Endothelial cell of umbilical vein (primary cell): ENCODE results near the gene CACNA1C. TPM values are rescaled to one million over a fixed set of nuclear protein-coding genes. Genes with fewer than 3 reads are reported as not detected.

Experiments used
- BruUV-seq: library from RNA; stranded (reverse); fragments of 400-500 nt; replicated peaks from 2 replicates; lab custom pipeline; 2021; lab: Mats Ljungman, UMichigan
- CTCF ChIA-PET: fragments of 300-600, 350-600 bp; sonication (Branson Sonifier 250); formaldehyde crosslinking; loops from one replicate; lab custom pipeline; 2021; ENCODE audit warnings: antibody characterized with exemption, inconsistent platforms; lab: Charles Lee
- POLR2A ChIA-PET: fragments of 300-600, 350-600 bp; sonication (Branson Sonifier 250); formaldehyde crosslinking; loops from one replicate; lab custom pipeline; 2021; ENCODE audit warnings: antibody characterized with exemption, inconsistent platforms; lab: Charles Lee
- DNase-seq: peaks from one replicate; pipeline ENCODE4 v3.0.0-alpha.2; 2011; ENCODE audit warnings: low read depth, low spot score
- FAIRE-seq: peaks from 2 replicates; lab custom pipeline; 2011; peaks lifted over from hg19 to GRCh38; lab: Jason Lieb, UNC
- H2AFZ ChIP-seq: 2 replicates; pipeline ENCODE4 v1.6.0; 2012; ENCODE audit warnings: low read depth, low read length, control low read depth, inconsistent platforms
- H3K27ac ChIP-seq: 2 replicates; pipeline ENCODE4 v1.5.1; 2011; ENCODE audit warnings: low read depth, mild to moderate bottlenecking, control low read depth, low read length, moderate library complexity; ENCODE audit not compliant: insufficient read depth
- H3K27me3 ChIP-seq, 2 experiments: 2 replicates each; pipeline versions ENCODE4 v1.6.0 to v1.6.1; 2011; ENCODE audit warnings: low read length in 2 of 2, mixed read lengths in 1 of 2; ENCODE audit not compliant: control insufficient read depth in 2 of 2, insufficient read depth in 2 of 2
- H3K36me3 ChIP-seq, 2 experiments: 2 replicates in 1 of 2; 3 replicates in 1 of 2; pipeline ENCODE4 v1.5.1; 2011; ENCODE audit warnings: low read length in 2 of 2, mild to moderate bottlenecking in 1 of 2, moderate library complexity in 1 of 2; ENCODE audit not compliant: control insufficient read depth in 2 of 2, insufficient read depth in 2 of 2; ENCODE audit errors: extremely low read depth in 1 of 2
- H3K4me1 ChIP-seq: 3 replicates; pipeline ENCODE4 v1.5.1; 2011; ENCODE audit warnings: mild to moderate bottlenecking, low read length; ENCODE audit not compliant: control insufficient read depth, insufficient read depth; ENCODE audit errors: extremely low read depth
- H3K4me2 ChIP-seq: 2 replicates; pipeline ENCODE4 v1.6.1; 2011; ENCODE audit warnings: low read length, control low read depth, mixed read lengths; ENCODE audit not compliant: insufficient read depth
- H3K4me3 ChIP-seq, 3 experiments: fragments of 200-600 bp in 1 of 3; sonication (generic), shearing (Covaris generic) in 1 of 3; replicated peaks in 1 of 3; 2 replicates each; pipeline ENCODE4 v1.5.1; 2011 to 2016; ENCODE audit warnings: control low read depth in 3 of 3, low read length in 3 of 3, mild to moderate bottlenecking in 2 of 3, inconsistent platforms in 1 of 3, low read depth in 1 of 3, moderate library complexity in 1 of 3; ENCODE audit not compliant: insufficient read depth in 1 of 3
- H3K79me2 ChIP-seq: 2 replicates; pipeline ENCODE4 v1.6.0; 2012; ENCODE audit warnings: low read length, inconsistent platforms; ENCODE audit not compliant: control insufficient read depth, insufficient read depth
- H3K9ac ChIP-seq: replicated peaks from 2 replicates; pipeline ENCODE3; 2011; ENCODE audit warnings: low read length, control low read depth; ENCODE audit not compliant: insufficient read depth; ENCODE audit errors: extremely low read depth
- H3K9me1 ChIP-seq: replicated peaks from 3 replicates; pipeline ENCODE4 v1.6.0; 2011; ENCODE audit warnings: mild to moderate bottlenecking, low read length; ENCODE audit not compliant: control insufficient read depth, insufficient read depth; ENCODE audit errors: extremely low read depth
- H3K9me3 ChIP-seq: replicated peaks from 2 replicates; pipeline ENCODE4 v1.5.1; 2012; ENCODE audit warnings: low read length, inconsistent platforms; ENCODE audit not compliant: control insufficient read depth, insufficient read depth
- H4K20me1 ChIP-seq: replicated peaks from 2 replicates; pipeline ENCODE3; 2011; ENCODE audit warnings: mild to moderate bottlenecking, low read length; ENCODE audit not compliant: control insufficient read depth, insufficient read depth; ENCODE audit errors: extremely low read depth
- CTCF ChIP-seq, 2 donors: IDR thresholded peaks; 1 replicate in 1 of 2; 2 replicates in 1 of 2; pipeline ENCODE4 v1.5.1; 2011; ENCODE audit warnings: low read length in 2 of 2, mild to moderate bottlenecking in 2 of 2, moderate library complexity in 2 of 2, control low read depth in 1 of 2, inconsistent platforms in 1 of 2, low read depth in 1 of 2; ENCODE audit not compliant: insufficient read depth in 1 of 2; ENCODE audit errors: extremely low read depth in 1 of 2
- EZH2 ChIP-seq: IDR thresholded peaks from 2 replicates; pipeline ENCODE4 v1.6.1; 2012; ENCODE audit warnings: borderline replicate concordance, low read depth, mild to moderate bottlenecking, moderate library complexity, low read length, inconsistent platforms; ENCODE audit not compliant: severe bottlenecking
- FOS ChIP-seq: IDR thresholded peaks from 2 replicates; pipeline ENCODE4 v1.6.1; 2011; ENCODE audit warnings: mild to moderate bottlenecking, low read length, moderate library complexity, borderline replicate concordance; ENCODE audit not compliant: insufficient read depth
- GATA2 ChIP-seq: IDR thresholded peaks from 2 replicates; pipeline ENCODE4 v1.7.0; 2011; ENCODE audit warnings: low read depth, mild to moderate bottlenecking, moderate library complexity, mixed read lengths, low read length; ENCODE audit not compliant: insufficient read length, insufficient read depth
- JUN ChIP-seq: IDR thresholded peaks from 2 replicates; pipeline ENCODE4 v1.6.1; 2011; ENCODE audit warnings: borderline replicate concordance, low read depth; ENCODE audit not compliant: insufficient read length, insufficient read depth
- MAX ChIP-seq: IDR thresholded peaks from 2 replicates; pipeline ENCODE4 v1.6.1; 2011; ENCODE audit not compliant: insufficient read depth, insufficient read length
- MYC ChIP-seq: IDR thresholded peaks from one replicate; pipeline ENCODE4 v1.6.1; 2011; ENCODE audit warnings: mild to moderate bottlenecking, low read depth, low read length
- POLR2A ChIP-seq: IDR thresholded peaks from 2 replicates; pipeline ENCODE4 v1.6.1; 2012; ENCODE audit warnings: low read depth, mild to moderate bottlenecking, control low read depth, low read length
- POLR2AphosphoS5 ChIP-seq: IDR thresholded peaks from 2 replicates; pipeline ENCODE4 v1.6.1; 2012; ENCODE audit warnings: low read depth, mild to moderate bottlenecking, control low read depth, low read length, moderate library complexity; ENCODE audit not compliant: insufficient read depth
- dilution Hi-C: fragments of 300-500 bp; cut with MboI; formaldehyde crosslinking; loops from one replicate; pipeline ENCODE4 v1.15.0; 2019; ENCODE audit warnings: low sequenced_read_pairs; ENCODE audit not compliant: extremely low pct_ligation_motif_present
- intact Hi-C: fragments of 100-400 bp; cut with micrococcal nuclease; formaldehyde crosslinking; loops from one replicate; pipeline ENCODE4 v1.10.0; 2022
- polyA plus RNA-seq, 4 experiments: library from polyadenylated mRNA; depleted of rRNA in 3 of 4; stranded (reverse) in 3 of 4; unstranded in 1 of 4; fragments of >200 nt; gene quantifications; 2 replicates each; pipeline versions ENCODE4 v1.2.1 to v1.2.3, GENCODE V29; 2011 to 2012; ENCODE audit warnings: missing spikeins in 1 of 4
- total RNA-seq: library from RNA; stranded (reverse); gene quantifications from 2 replicates; pipeline ENCODE4 v1.2.3, GENCODE V29; 2021

Gene CACNA1C
- total and polyA plus RNA-seq, 2 donors (not counting 3 experiments of a cell fraction or from before 2014, with no cell fraction given) = not detected

- no peak overlapping the region for H3K4me2 ChIP-seq
- H3K27me3 ChIP-seq = no peaks in the 10 kb centered on the region
- no peak overlapping the region for H2AFZ ChIP-seq
- CTCF ChIA-PET = no interaction called here
- no TSS peak for BruUV-seq
- FAIRE-seq = no peak
- TF ChIP-seq MAX = no peak
- no peak for TF ChIP-seq MYC
- TF ChIP-seq POLR2AphosphoS5 = no peak
- TF ChIP-seq JUN = no peak
- no peak for TF ChIP-seq GATA2
- TF ChIP-seq EZH2 = no peak
- no peak for TF ChIP-seq FOS
- no peak for TF ChIP-seq POLR2A
- TF ChIP-seq CTCF (IDR thresholded peaks at IDR 0.05; ENCODE audit: extremely low read depth in 1 of 2, insufficient read depth in 1 of 2, low read depth in 1 of 2, low read length in 2 of 2) = no peak
- POLR2A ChIA-PET = no interaction called here
- H3K4me1 ChIP-seq = no peaks in the 10 kb centered on the region
- no peak for DNase-seq
- no peaks in the 10 kb centered on the region for H3K36me3 ChIP-seq
- no peaks in the 10 kb centered on the region for H4K20me1 ChIP-seq
- dilution Hi-C loops (no loop called here), intact Hi-C loops (no loop called here)
- no peak overlapping the region for H3K9ac ChIP-seq
- no peaks in the 10 kb centered on the region for H3K79me2 ChIP-seq
- H3K27ac ChIP-seq = no peak overlapping the region
- H3K9me3 ChIP-seq = no peaks in the 10 kb centered on the region
- no peaks in the 10 kb centered on the region for H3K9me1 ChIP-seq
- H3K4me3 ChIP-seq = no peak overlapping the region
These were observed 487.8 kb downstream of the CACNA1C start for GRCh38 chr12:2540535-2540941.
